Stimulated activated CD8-positive, alpha-beta memory T cell treated with anti-CD3 and anti-CD28 coated beads, Interleukin-4, amount 100 ng/mL, for 4 hours (primary cell): Measurements from ENCODE around the gene TSPAN13.
"Not testable (repeated sequence)": the region's sequence is repeated elsewhere in the genome, so short reads cannot be mapped to it uniquely, and the experiment has no call there.

Experiments
- DNase-seq, 2 donors: peaks; one replicate each; pipeline ENCODE4 v3.0.0-alpha.2; 2020; ENCODE audit warnings: low read depth in 2 of 2, low spot score in 1 of 2

The TSPAN13 gene

DNA sequence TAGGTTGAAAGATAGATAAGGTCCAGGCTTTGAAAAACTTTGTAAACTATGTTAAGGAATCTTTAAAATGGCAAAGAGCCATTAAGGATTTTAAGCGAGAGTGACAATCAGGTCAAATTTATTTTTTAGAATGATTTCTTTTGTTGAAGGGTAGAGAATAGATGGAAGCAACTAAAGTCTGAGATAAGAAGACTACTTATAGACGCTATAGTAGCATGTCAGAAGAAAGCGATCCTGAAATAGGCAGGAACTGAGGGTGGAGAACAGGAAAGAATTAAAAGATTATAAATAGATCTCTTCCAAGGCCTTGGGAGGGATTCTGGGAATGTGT lies 13.0 kb upstream of the TSPAN13 start:
- no peak for DNase-seq

- no peak for DNase-seq
Measured at GRCh38 chr7:16740996-16741395, 12.6 kb upstream of the TSPAN13 start.

DNA sequence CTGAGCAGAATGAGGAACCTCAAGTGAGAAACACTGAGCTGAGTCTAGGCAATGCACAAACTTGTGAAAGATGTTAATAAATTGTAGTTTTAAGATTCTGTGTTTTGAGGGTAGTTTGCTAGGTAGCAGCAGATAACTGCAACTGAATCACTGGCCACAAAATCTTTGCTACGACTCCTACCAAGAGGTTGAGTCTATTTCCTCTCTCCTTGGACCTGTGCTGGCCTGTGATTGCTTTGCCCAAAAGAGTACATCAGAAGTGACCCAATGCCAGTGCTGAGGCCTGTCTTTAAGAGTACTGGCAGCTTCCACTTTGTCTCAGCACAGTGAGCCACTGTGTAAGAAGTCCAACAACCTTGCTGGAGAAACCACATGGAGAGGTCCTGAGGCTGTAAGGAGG lies 11.9 kb upstream of the TSPAN13 start:
- no peak for DNase-seq

- DNase-seq: no peak
Measured at GRCh38 chr7:16742547-16742946, 11.0 kb upstream of the TSPAN13 start.

GRCh38 chr7:16743236-16743635 lies 10.3 kb upstream of the TSPAN13 start:
- no peak for DNase-seq

DNA sequence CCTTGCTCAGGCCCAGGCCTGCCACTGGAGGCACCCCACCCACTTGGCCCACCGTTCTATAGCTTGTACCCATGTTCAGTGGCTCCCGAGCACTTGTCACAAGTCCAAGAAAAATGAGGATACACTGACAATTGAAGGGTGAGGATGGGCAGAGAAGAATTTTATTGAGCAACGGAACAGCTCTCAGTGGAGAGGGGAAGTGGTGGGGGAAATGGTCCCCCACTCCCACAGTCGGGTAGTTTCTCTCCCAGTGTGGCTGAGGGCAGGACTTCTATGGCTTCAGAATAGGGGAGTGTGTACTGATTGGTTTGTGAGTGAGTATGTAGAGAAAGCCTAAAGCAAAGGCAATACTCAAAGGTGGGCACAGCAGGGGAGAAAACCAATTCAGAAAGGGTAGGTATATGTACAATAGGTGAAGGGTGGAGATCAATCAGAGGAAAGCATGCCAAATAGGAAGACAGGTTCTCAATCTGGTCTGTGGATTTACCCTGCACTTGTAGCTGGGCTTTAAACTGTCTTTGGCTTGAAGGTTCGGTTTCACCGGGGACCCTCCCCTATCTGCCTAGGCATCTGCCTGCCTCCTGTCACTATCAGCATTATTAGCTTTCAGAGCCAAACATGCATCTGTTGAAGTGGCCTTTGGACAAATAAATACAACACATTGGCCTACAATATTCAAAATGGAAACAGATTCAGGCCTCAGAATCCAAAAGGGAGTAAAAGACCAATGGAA lies 8.9 kb upstream of the TSPAN13 start:
- DNase-seq: no peak

GRCh38 chr7:16745645-16746044 lies 7.9 kb upstream of the TSPAN13 start:
- DNase-seq: no peak

DNA sequence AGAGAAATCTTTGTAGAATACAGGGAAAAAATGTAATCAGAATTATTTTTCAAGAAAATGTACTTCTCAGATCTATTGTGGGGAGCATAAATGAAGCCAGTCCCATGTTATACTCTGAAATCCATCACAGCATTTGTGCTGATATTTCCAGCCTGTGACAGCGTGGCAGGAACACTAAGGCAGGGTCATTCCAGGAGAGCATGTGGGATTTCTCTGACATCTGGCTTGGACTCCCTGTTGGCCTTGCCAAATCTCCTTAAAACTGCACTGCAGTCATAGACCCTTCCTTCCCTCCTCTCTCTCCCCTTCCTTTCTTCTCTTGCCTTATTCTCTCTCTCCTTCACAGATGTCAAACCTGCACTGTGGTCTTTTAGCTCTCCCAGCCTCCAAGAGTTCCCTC lies 6.5 kb upstream of the TSPAN13 start:
- no peak for DNase-seq

DNA sequence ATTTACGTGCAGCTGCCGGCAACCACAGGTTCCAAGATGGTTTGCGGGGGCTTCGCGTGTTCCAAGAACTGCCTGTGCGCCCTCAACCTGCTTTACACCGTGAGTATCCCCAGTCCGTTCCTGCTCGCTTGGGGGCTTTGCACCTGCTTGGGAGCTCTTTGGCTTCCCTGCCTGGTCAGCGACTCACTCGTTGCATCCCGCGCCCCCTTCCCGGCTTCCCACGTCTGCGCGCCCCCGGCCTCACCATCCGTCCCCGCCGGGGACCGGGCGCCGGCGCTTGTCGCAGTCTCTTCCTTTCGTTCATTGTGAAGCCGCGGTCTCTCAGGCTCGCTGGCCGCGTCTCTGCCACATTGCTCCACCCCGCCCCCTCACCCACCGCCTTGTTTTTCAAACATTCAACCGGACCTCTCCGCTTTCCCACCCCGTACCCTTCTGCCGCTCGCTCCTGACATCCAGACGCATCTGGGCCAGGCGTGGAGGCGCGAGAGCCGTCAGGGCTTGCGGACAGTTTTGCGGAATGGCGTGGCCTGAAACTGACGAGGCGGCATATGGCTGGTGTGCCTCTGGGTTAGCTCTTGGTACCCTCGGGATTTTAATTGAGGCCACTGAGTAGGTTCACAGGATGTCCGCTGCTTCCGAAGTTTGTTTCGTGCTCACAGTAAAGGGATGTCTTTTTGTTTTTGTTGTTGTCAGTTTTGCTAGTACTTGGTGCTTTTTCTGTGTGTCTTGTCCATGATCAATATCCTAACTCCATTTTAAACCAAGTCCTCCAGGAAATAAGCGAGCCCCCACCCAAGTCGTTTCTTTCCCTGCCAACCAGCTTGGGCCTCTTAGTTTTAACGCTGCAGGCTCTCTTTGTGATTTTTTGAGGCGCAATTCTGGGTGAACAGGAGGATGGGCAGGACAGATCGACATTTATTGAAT lies 639 bp downstream of the TSPAN13 start:
- no peak for DNase-seq

- no peak for DNase-seq
Measured at GRCh38 chr7:16754856-16755317, 1.3 kb downstream of the TSPAN13 start.

- DNase-seq: no peak
Measured at GRCh38 chr7:16755397-16755796, 1.8 kb downstream of the TSPAN13 start.

DNA sequence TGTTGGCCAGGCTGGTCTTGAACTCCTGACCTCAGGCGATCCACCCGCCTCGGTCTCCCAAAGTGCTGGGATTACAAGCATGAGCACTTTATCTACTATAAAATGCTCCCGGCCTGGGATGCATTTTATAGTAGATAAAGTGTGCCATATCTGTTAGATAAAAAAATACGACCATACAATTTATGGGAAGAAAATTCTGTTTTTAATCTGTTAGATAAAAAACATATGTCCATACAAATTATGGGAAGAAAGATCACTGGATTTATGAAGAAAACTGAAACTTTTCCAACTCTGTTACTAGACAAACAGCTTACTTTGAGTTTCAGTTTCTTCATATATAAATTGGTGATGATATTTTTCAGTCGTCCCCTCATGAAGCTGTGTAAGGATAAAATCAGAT lies 4.5 kb downstream of the TSPAN13 start:
- DNase-seq: no peak

DNA sequence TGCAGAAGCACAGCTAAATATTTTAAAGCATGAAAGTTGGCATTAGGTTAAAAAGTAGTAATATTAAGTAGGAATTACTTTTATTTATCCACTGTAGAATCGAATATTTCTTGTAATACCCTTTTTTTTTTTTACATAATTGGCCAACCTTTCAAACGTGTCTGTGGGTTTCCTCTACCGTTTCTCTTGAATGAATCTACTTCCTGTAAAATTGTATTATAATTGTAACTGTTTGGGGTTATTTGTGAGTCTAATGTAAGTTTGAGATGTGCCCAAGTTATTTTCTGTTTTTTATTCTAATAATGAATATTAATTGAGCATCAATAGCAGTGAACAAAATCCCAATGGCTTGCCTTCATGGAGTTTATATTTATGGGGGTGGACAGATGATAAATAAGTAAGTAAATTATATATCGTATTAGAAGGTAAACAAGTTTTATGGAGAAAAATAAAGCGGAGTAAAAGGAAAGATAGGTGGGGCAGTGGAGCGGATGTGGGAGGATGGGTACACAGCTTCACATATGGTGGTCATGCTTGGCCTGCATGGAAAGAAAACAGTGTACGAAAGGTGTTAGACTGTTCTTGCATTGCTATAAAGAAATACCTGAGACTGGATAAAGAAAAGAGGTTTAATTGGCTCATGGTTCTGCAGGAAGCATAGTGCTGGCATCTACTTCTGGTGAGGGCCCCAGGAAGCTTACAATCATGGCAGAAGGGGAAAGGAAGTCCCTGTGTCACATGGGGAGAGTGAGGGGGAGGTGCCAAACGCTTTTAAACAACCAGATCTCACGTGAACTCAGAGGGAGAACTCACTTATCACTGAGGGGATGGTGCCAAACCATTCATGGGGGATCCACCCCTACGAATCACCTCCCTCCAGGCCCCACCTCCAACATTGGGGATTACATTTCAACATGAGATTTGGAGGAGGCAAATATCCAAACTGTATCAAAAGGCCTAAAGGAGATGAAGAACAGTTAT lies 5.4 kb downstream of the TSPAN13 start:
- DNase-seq: no peak

DNA sequence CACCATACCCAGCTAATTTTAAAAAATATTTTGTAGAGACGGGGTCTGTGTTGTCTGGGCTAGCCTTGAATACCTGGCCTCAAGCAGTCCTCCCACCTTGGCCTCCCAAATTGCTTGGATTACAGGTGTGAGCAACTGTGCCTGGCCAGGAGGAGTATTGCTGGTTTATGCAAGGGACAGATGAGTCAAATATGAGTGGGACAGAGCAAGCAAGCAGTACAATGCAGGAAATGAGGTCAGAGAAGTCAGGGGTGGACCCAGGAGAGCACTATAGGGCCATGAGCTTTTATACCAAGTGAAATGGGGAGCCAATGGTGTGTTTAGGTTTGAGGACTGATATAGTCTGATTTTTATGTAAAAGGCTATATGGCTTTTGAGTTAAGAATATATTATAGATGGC lies 6.3 kb downstream of the TSPAN13 start:
- no peak for DNase-seq

GRCh38 chr7:16762177-16762576 lies 8.6 kb downstream of the TSPAN13 start:
- no peak for DNase-seq

GRCh38 chr7:16764942-16765341 lies 11.4 kb downstream of the TSPAN13 start:
- no peak for DNase-seq

- DNase-seq: no peak
Measured at GRCh38 chr7:16765436-16765859, 11.9 kb downstream of the TSPAN13 start.

- DNase-seq: not testable (repeated sequence)
Measured at GRCh38 chr7:16769994-16770393, 16.4 kb downstream of the TSPAN13 start.

- DNase-seq: no peak
Measured at GRCh38 chr7:16770657-16771329, 17.2 kb downstream of the TSPAN13 start.

- DNase-seq: no peak
Measured at GRCh38 chr7:16773326-16773725, 19.8 kb downstream of the TSPAN13 start.

- DNase-seq: no peak
Measured at GRCh38 chr7:16773884-16774283, 20.3 kb downstream of the TSPAN13 start.
